CD4-positive, CD25-positive, alpha-beta regulatory T cell (primary cell): Measurements from ENCODE around the gene SPACA6. TPM values are rescaled to one million over a fixed set of nuclear protein-coding genes. Genes with fewer than 3 reads are reported as not detected.
"Not testable (repeated sequence)": the region's sequence is repeated elsewhere in the genome, so short reads cannot be mapped to it uniquely, and the experiment has no call there.

ENCODE experiments used
- ATAC-seq, 2 donors: fragments of 150-1000 bp; cut with Tn5 transposase; one replicate each; pipeline ENCODE4 v1.10.0; 2021; ENCODE audit warnings: low read depth in 2 of 2, moderate number of reproducible peaks in 2 of 2, moderate library complexity in 1 of 2
- DNase-seq, 3 donors: peaks; one replicate each; pipeline versions ENCODE4 v3.0.0 to v3.0.0-alpha.2; 2012 to 2022; ENCODE audit warnings: mixed read lengths in 1 of 3
- H3K27ac ChIP-seq: one replicate; pipeline ENCODE4 v1.7.0; 2013; ENCODE audit warnings: mild to moderate bottlenecking, low read length; ENCODE audit not compliant: insufficient read depth, poor library complexity, severe bottlenecking
- H3K27me3 ChIP-seq: one replicate; pipeline ENCODE4 v1.7.0; 2013; ENCODE audit warnings: low read length; ENCODE audit not compliant: control insufficient read depth, insufficient read depth
- H3K36me3 ChIP-seq: one replicate; pipeline ENCODE4 v1.7.0; 2013; ENCODE audit warnings: mild to moderate bottlenecking, low read length, moderate library complexity; ENCODE audit not compliant: control insufficient read depth, insufficient read depth
- H3K4me1 ChIP-seq: 2 replicates; pipeline ENCODE4 v1.7.0; 2013; ENCODE audit warnings: mild to moderate bottlenecking, low read length; ENCODE audit not compliant: insufficient read depth, control insufficient read depth, poor library complexity, severe bottlenecking
- H3K4me3 ChIP-seq: one replicate; pipeline ENCODE4 v1.7.0; 2013; ENCODE audit warnings: low read depth, mild to moderate bottlenecking, low read length, moderate library complexity
- H3K9me3 ChIP-seq, 2 experiments: 1 replicate in 1 of 2; 2 replicates in 1 of 2; pipeline ENCODE4 v1.7.0; 2013; ENCODE audit warnings: low read length in 2 of 2, mild to moderate bottlenecking in 1 of 2, moderate library complexity in 1 of 2; ENCODE audit not compliant: control insufficient read depth in 2 of 2
- H3K27ac Mint-ChIP-seq, 3 donors: one replicate each; pipeline ENCODE4 v1.8.0; 2020 to 2022; ENCODE audit warnings: mild to moderate bottlenecking in 3 of 3, mixed read lengths in 3 of 3, moderate library complexity in 2 of 3
- H3K27me3 Mint-ChIP-seq: one replicate; pipeline ENCODE4 v1.8.0; 2022; ENCODE audit warnings: mild to moderate bottlenecking, mixed read lengths
- H3K36me3 Mint-ChIP-seq: one replicate; pipeline ENCODE4 v1.8.0; 2020; ENCODE audit warnings: mixed read lengths
- H3K4me1 Mint-ChIP-seq, 4 donors: one replicate each; pipeline ENCODE4 v1.8.0; 2020 to 2022; ENCODE audit warnings: mixed read lengths in 4 of 4, mild to moderate bottlenecking in 1 of 4
- H3K4me3 Mint-ChIP-seq, 4 donors: one replicate each; pipeline ENCODE4 v1.8.0; 2020 to 2022; ENCODE audit warnings: mild to moderate bottlenecking in 4 of 4, mixed read lengths in 4 of 4, moderate library complexity in 3 of 4
- H3K9me3 Mint-ChIP-seq, 7 donors: one replicate each; pipeline ENCODE4 v1.8.0; 2020 to 2022; ENCODE audit warnings: mixed read lengths in 7 of 7, mild to moderate bottlenecking in 3 of 7, moderate library complexity in 2 of 7
- polyA plus RNA-seq, 4 donors: library from polyadenylated mRNA; unstranded; fragments of 300-500 nt; fragmentation: Illumina TruSeq; gene quantifications; one replicate each; pipeline ENCODE4 v1.2.3, GENCODE V29; 2021
- total RNA-seq: library from RNA; stranded (reverse); gene quantifications from one replicate; pipeline ENCODE4 v1.2.3, GENCODE V29; 2022

Gene SPACA6
- total and polyA plus RNA-seq, 5 donors from 2014 or later: 0.98 to 5.6 (median 1.8) TPM

DNA sequence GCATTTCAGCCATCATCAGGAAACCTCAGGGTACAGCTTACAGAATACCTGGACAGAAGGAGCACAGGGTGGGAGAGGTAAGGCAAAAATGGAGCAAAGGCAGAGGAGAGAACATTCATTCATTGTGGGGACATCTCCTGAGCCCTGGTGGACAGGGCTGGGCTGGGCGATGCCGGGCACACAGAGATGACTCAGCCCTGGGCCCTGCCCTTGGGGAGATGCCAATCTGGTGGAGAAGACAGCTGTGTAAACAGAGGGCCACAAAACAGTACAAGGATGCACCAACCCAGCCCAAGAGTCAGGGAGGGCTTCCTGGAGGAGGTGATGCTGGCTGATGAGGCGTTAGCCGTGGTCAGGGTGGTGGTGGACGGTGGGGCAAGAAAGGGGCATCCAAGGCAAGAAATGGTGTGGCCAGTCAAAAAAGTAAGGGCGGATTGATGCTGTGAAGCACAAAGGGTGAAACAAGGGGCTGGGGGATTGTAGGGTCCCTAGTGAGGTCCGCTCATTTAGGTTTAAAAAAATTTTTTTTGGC, 34.3 kb downstream of the SPACA6 start:
- H3K36me3 ChIP-seq: no peaks in the 10 kb centered on the region
- H3K27ac ChIP-seq: no peak overlapping the region
- no peak overlapping the region for H3K4me3 ChIP-seq
- DNase-seq: no peak
- H3K9me3 Mint-ChIP-seq: peaks cover 4 to 27% (median 4%) of the 10 kb centered on the region in 7 donors
- H3K4me1 Mint-ChIP-seq: no peaks in the 10 kb centered on the region
- H3K27me3 Mint-ChIP-seq: peaks cover 10% of the 10 kb centered on the region
- H3K4me1 ChIP-seq: no peaks in the 10 kb centered on the region
- peaks cover 0 to 5% of the 10 kb centered on the region in 2 experiments for H3K9me3 ChIP-seq
- no peaks in the 10 kb centered on the region for H3K36me3 Mint-ChIP-seq
- no peak overlapping the region for H3K4me3 Mint-ChIP-seq
- H3K27ac Mint-ChIP-seq: no peak overlapping the region
- no peak for ATAC-seq
- H3K27me3 ChIP-seq: no peaks in the 10 kb centered on the region

GRCh38 chr19:51729781-51730180, 36.7 kb downstream of the SPACA6 start:
- ATAC-seq: no peak
- Mint-ChIP-seq H3K4me3 (no peak overlapping the region), H3K27me3 (peaks cover 5% of the 10 kb centered on the region), H3K27ac (no peak overlapping the region), H3K36me3 (no peaks in the 10 kb centered on the region), H3K9me3 (peaks cover 4 to 25% (median 4%) of the 10 kb centered on the region in 7 donors), H3K4me1 (no peaks in the 10 kb centered on the region)
- Histone ChIP-seq H3K9me3 (peaks cover 0 to 5% of the 10 kb centered on the region in 2 experiments), H3K4me1 (no peaks in the 10 kb centered on the region), H3K27me3 (no peaks in the 10 kb centered on the region), H3K4me3 (no peak overlapping the region), H3K36me3 (no peaks in the 10 kb centered on the region), H3K27ac (no peak overlapping the region)
- no peak for DNase-seq

GRCh38 chr19:51733742-51734522, 40.8 kb downstream of the SPACA6 start:
- no peaks in the 10 kb centered on the region for H3K4me1 ChIP-seq
- peaks cover 0 to 5% of the 10 kb centered on the region in 2 experiments for H3K9me3 ChIP-seq
- H3K4me3 Mint-ChIP-seq: no peak overlapping the region
- no peaks in the 10 kb centered on the region for H3K36me3 ChIP-seq
- H3K9me3 Mint-ChIP-seq: peaks cover 0 to 17% (median 2%) of the 10 kb centered on the region in 7 donors
- H3K36me3 Mint-ChIP-seq: no peaks in the 10 kb centered on the region
- H3K27me3 ChIP-seq: no peaks in the 10 kb centered on the region
- H3K4me3 ChIP-seq: no peak overlapping the region
- no peaks in the 10 kb centered on the region for H3K4me1 Mint-ChIP-seq
- no peak overlapping the region for H3K27ac ChIP-seq
- DNase-seq: no peak
- peaks cover 11% of the 10 kb centered on the region for H3K27me3 Mint-ChIP-seq
- no peak overlapping the region for H3K27ac Mint-ChIP-seq
- ATAC-seq: no peak

GRCh38 chr19:51735759-51736449, 42.8 kb downstream of the SPACA6 start:
- H3K4me3 ChIP-seq: no peak overlapping the region
- no peak overlapping the region for H3K27ac ChIP-seq
- DNase-seq (no peak), ATAC-seq (peak in 1 of 2 donors; percentile 20)
- no peak overlapping the region for H3K4me3 Mint-ChIP-seq
- H3K27me3 Mint-ChIP-seq: peaks cover 9% of the 10 kb centered on the region
- H3K27ac Mint-ChIP-seq: no peak overlapping the region
- no peaks in the 10 kb centered on the region for H3K36me3 ChIP-seq
- H3K4me1 ChIP-seq: no peaks in the 10 kb centered on the region
- no peaks in the 10 kb centered on the region for H3K9me3 ChIP-seq
- H3K9me3 Mint-ChIP-seq: peaks cover 0 to 6% (median 2%) of the 10 kb centered on the region in 7 donors
- H3K27me3 ChIP-seq: no peaks in the 10 kb centered on the region
- no peaks in the 10 kb centered on the region for H3K4me1 Mint-ChIP-seq
- H3K36me3 Mint-ChIP-seq: no peaks in the 10 kb centered on the region

GRCh38 chr19:51737389-51737788, 44.3 kb downstream of the SPACA6 start:
- no peaks in the 10 kb centered on the region for H3K4me1 Mint-ChIP-seq
- Histone ChIP-seq H3K27me3 (no peaks in the 10 kb centered on the region), H3K27ac (no peak overlapping the region), H3K4me3 (no peak overlapping the region), H3K9me3 (no peaks in the 10 kb centered on the region), H3K4me1 (no peaks in the 10 kb centered on the region), H3K36me3 (no peaks in the 10 kb centered on the region)
- DNase-seq: no peak
- peaks cover 9% of the 10 kb centered on the region for H3K27me3 Mint-ChIP-seq
- no peak overlapping the region for H3K4me3 Mint-ChIP-seq
- H3K9me3 Mint-ChIP-seq: peaks cover 0 to under 1% (median 0%) of the 10 kb centered on the region in 7 donors
- no peak overlapping the region for H3K27ac Mint-ChIP-seq
- H3K36me3 Mint-ChIP-seq: no peaks in the 10 kb centered on the region
- no peak for ATAC-seq

GRCh38 chr19:51737924-51738323, 44.8 kb downstream of the SPACA6 start:
- DNase-seq (no peak), ATAC-seq (no peak)
- H3K27me3 ChIP-seq: no peaks in the 10 kb centered on the region
- no peak overlapping the region for H3K27ac ChIP-seq
- no peak overlapping the region for H3K4me3 ChIP-seq
- no peaks in the 10 kb centered on the region for H3K36me3 ChIP-seq
- H3K36me3 Mint-ChIP-seq: no peaks in the 10 kb centered on the region
- H3K9me3 ChIP-seq: no peaks in the 10 kb centered on the region
- H3K27ac Mint-ChIP-seq: no peak overlapping the region
- no peaks in the 10 kb centered on the region for H3K4me1 Mint-ChIP-seq
- no peak overlapping the region for H3K4me3 Mint-ChIP-seq
- H3K4me1 ChIP-seq: no peaks in the 10 kb centered on the region
- H3K27me3 Mint-ChIP-seq: peaks cover 9% of the 10 kb centered on the region
- peaks cover 0 to 2% (median 0%) of the 10 kb centered on the region in 7 donors for H3K9me3 Mint-ChIP-seq

GRCh38 chr19:51738523-51738922, 45.4 kb downstream of the SPACA6 start:
- H3K4me1 Mint-ChIP-seq, H3K9me3 Mint-ChIP-seq, H3K27me3 Mint-ChIP-seq, DNase-seq, ATAC-seq, H3K36me3 Mint-ChIP-seq, H3K4me3 Mint-ChIP-seq, H3K36me3 ChIP-seq, H3K4me1 ChIP-seq, H3K27me3 ChIP-seq, H3K9me3 ChIP-seq, H3K4me3 ChIP-seq, H3K27ac ChIP-seq, H3K27ac Mint-ChIP-seq: not testable (repeated sequence)
